Chondrocyte (in vitro differentiated cells): ENCODE data around the gene FOXO6. TPM values are rescaled to one million over a fixed set of nuclear protein-coding genes. Genes with fewer than 3 reads are reported as not detected.

ENCODE experiments used
- DNase-seq: peaks from one replicate; pipeline ENCODE4 v3.0.0; 2021; ENCODE audit warnings: mixed read lengths, low spot score
- H3K27ac Mint-ChIP-seq: one replicate; pipeline ENCODE4 v1.8.0; 2021; ENCODE audit warnings: mild to moderate bottlenecking, moderate library complexity, mixed read lengths; ENCODE audit not compliant: unreplicated experiment
- H3K27me3 Mint-ChIP-seq: 2 replicates; pipeline ENCODE4 v1.8.0; 2021; ENCODE audit warnings: low read depth, mixed read lengths
- H3K36me3 Mint-ChIP-seq: 2 replicates; pipeline ENCODE4 v1.8.0; 2021; ENCODE audit warnings: low read depth, mixed read lengths
- H3K4me1 Mint-ChIP-seq: 2 replicates; pipeline ENCODE4 v1.8.0; 2021; ENCODE audit warnings: low read depth, mild to moderate bottlenecking, mixed read lengths
- H3K4me3 Mint-ChIP-seq: one replicate; pipeline ENCODE4 v1.8.0; 2021; ENCODE audit warnings: mild to moderate bottlenecking, moderate library complexity, mixed read lengths; ENCODE audit not compliant: unreplicated experiment
- H3K9me3 Mint-ChIP-seq: 2 replicates; pipeline ENCODE4 v1.8.0; 2021; ENCODE audit warnings: low read depth, mixed read lengths
- total RNA-seq: library from RNA; stranded (reverse); gene quantifications from 3 replicates; pipeline ENCODE4 v1.2.1, GENCODE V29; 2021
- TF ChIP-seq, protein P1 (sequence below): fragments of 200-600 bp; sonication (generic); IDR thresholded peaks from 2 replicates; pipeline ENCODE4 v1.5.0; 2021; ENCODE audit warnings: antibody characterized with exemption, mild to moderate bottlenecking, moderate library complexity

Gene FOXO6
- total RNA-seq, 1 donor from 2014 or later = 1.1 TPM

GRCh38 chr1:41428738-41429640, 67.8 kb downstream of the FOXO6 start:
- Mint-ChIP-seq H3K4me1 (peaks cover 28% of the 10 kb centered on the region), H3K27me3 (peaks cover 3% of the 10 kb centered on the region), H3K9me3 (no peaks in the 10 kb centered on the region), H3K36me3 (no peaks in the 10 kb centered on the region), H3K4me3 (no peak overlapping the region), H3K27ac (no peak overlapping the region)
- no peak for DNase-seq
- TF ChIP-seq, protein P1, sequence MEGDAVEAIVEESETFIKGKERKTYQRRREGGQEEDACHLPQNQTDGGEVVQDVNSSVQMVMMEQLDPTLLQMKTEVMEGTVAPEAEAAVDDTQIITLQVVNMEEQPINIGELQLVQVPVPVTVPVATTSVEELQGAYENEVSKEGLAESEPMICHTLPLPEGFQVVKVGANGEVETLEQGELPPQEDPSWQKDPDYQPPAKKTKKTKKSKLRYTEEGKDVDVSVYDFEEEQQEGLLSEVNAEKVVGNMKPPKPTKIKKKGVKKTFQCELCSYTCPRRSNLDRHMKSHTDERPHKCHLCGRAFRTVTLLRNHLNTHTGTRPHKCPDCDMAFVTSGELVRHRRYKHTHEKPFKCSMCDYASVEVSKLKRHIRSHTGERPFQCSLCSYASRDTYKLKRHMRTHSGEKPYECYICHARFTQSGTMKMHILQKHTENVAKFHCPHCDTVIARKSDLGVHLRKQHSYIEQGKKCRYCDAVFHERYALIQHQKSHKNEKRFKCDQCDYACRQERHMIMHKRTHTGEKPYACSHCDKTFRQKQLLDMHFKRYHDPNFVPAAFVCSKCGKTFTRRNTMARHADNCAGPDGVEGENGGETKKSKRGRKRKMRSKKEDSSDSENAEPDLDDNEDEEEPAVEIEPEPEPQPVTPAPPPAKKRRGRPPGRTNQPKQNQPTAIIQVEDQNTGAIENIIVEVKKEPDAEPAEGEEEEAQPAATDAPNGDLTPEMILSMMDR = no peak

DNA sequence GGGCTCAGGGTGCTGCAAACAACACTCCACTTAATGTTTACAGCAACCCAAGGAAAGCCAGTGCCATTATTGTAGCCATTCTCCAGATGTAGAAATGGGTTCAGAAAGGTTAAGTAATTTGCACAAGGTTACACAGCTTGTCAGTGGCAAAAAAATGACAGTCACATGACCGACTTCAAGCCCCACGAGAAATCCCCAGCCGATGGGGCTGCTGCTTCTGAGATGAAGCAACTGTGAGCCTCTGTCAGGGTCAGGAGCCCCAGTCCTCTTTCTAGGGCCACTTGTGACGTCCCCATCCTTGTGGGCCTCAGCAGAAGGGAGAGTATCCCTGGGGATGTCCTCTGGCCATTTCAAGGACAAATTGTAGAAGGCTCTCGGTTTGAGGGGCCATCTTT, 68.4 kb downstream of the FOXO6 start:
- H3K36me3 Mint-ChIP-seq = no peaks in the 10 kb centered on the region
- TF ChIP-seq, protein P1 = no peak
- no peak for DNase-seq
- no peak overlapping the region for H3K27ac Mint-ChIP-seq
- H3K9me3 Mint-ChIP-seq = no peaks in the 10 kb centered on the region
- peaks cover 35% of the 10 kb centered on the region for H3K4me1 Mint-ChIP-seq
- no peak overlapping the region for H3K4me3 Mint-ChIP-seq
- peaks cover 3% of the 10 kb centered on the region for H3K27me3 Mint-ChIP-seq

DNA sequence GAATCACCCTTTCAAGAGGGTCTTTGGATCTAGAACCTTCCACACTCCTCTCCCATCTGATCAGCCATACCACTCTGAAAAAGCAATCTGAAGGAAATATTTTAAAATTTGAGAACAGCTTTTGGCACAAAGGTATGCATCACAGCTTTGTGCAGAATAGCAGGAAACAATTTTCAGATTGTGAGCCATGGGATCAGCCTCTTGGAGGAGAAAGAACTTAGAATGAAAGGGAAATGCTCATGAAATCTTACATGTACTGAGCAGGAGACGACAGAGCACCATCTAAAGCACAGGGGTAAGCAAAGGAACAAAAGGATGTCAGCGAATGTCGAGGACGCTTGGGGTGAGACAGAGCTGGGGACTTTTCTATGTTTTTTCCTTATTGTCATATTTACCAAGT, 68.8 kb downstream of the FOXO6 start:
- Mint-ChIP-seq H3K27ac (no peak overlapping the region), H3K4me3 (no peak overlapping the region), H3K4me1 (peaks cover 39% of the 10 kb centered on the region), H3K36me3 (no peaks in the 10 kb centered on the region), H3K27me3 (peaks cover 3% of the 10 kb centered on the region), H3K9me3 (no peaks in the 10 kb centered on the region)
- DNase-seq = no peak
- TF ChIP-seq, protein P1 = no peak

DNA sequence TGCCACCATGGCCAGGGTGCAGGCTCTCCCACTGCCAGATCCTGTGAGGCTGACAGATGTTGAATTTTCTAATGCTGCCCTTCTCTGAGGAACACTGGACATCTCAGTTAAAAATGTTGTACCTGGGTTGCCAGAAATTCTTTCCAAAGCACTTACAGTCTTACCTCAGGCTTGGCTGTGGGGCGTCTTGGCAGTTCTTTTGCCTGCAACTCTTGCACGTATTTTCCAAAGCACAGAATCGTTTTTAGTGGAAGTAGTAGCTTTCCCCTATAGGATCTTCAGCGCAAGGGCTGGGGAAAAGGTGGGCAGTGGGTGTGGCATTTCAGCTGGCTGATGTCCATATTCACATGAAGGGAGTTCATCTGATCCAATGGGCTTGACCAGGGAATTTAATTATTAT, 69.3 kb downstream of the FOXO6 start:
- H3K36me3 Mint-ChIP-seq = no peaks in the 10 kb centered on the region
- no peak overlapping the region for H3K4me3 Mint-ChIP-seq
- TF ChIP-seq, protein P1 = no peak
- DNase-seq = no peak
- H3K27me3 Mint-ChIP-seq = peaks cover 3% of the 10 kb centered on the region
- H3K4me1 Mint-ChIP-seq = peaks cover 44% of the 10 kb centered on the region
- H3K9me3 Mint-ChIP-seq = no peaks in the 10 kb centered on the region
- no peak overlapping the region for H3K27ac Mint-ChIP-seq

DNA sequence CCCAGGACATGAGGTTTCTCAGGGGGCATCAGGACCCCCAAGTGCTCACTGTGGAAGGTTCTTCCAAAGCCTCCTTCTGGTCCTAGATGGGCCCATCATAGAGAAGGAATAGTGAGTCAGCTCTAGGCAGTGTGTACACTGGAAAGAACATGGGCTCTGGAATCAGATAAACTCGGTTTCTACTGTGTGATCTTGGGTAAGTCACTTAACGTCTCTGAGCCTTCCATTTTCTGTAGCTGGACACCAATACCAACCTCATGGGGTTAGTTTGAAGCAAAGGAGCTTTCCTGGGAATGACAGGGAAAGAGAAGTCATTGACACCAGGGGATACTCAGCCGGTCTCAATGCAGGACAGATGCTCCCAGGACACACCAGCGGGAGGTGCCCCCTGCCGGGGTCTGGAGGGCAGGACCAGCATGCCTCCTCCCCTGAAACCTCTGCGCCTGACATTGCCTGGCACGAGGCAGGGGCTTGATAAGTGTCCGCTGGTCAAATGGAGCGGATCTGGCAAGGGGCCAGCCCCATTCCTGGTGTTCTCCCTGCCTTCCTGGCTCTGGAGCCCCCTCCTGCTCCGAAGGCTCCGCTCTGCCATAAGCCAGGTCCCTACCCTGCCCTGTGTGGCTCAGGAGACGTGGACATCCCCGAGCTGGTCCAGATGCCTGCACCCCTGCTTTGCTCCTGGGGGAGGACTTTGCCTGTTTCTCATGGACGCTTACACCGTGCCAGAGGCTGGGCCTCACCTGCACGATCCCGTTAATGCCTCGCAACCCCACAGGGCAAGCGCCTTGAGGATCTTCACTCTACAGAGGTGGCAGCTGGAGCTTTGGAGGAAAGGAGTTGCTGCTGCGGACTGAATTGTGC, 70.5 kb downstream of the FOXO6 start:
- Mint-ChIP-seq H3K4me1 (peaks cover 55% of the 10 kb centered on the region), H3K27me3 (peaks cover 3% of the 10 kb centered on the region), H3K4me3 (no peak overlapping the region), H3K9me3 (no peaks in the 10 kb centered on the region), H3K27ac (no peak overlapping the region), H3K36me3 (no peaks in the 10 kb centered on the region)
- no peak for DNase-seq
- TF ChIP-seq, protein P1 = no peak
